GM21423 (cell line): ENCODE results near the gene XAGE3.
"Not testable (repeated sequence)": the region's sequence is repeated elsewhere in the genome, so short reads cannot be mapped to it uniquely, and the experiment has no call there.

Experiments used
- ATAC-seq: cut with Tn5 transposase; IDR thresholded peaks from one replicate; pipeline ENCODE4 v1.9.1; 2021; ENCODE audit warnings: mild to moderate bottlenecking, moderate library complexity; ENCODE audit not compliant: unreplicated experiment

Gene XAGE3, protein sequence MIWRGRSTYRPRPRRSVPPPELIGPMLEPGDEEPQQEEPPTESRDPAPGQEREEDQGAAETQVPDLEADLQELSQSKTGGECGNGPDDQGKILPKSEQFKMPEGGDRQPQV

DNA sequence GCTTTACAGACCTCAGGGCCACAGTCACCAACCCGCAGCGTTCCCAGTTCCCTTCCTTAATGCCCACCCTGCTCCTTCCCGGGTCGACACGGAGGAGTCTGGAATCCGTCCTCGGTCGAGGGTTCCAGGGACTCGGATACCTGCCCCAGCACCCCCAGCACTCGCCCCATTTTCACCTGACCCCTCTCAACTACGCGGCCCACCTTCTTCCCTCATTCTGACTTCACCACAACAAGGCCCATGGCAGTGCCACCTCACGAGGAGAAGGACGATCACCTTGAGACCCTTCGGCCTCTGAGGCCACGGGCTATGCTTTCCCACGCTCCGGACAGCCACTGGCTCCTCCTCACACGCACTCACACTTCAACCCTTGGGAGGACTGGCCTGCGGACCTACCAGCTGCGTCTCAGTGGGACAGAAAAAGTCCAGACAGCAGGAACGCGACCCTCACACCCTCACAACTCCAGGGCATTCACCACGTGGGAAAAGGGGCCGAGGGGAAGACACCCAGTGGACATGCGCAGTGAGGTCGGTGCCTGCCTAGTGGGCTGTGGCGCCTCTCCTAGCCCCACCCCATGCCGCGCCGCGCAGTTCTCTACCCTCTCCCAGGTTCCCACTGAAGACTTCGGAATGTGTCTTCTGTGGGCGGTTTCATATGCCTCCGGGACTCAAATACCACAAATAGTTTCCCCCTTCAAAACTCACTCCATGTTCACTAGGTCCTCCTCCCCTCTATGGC lies at the start of gene XAGE3:
TSS of gene XAGE3 (minus strand) at position 474 of the 739 bp plus-strand sequence. CDS start 950 bp downstream, outside the sequence.
- ATAC-seq = no peak

DNA sequence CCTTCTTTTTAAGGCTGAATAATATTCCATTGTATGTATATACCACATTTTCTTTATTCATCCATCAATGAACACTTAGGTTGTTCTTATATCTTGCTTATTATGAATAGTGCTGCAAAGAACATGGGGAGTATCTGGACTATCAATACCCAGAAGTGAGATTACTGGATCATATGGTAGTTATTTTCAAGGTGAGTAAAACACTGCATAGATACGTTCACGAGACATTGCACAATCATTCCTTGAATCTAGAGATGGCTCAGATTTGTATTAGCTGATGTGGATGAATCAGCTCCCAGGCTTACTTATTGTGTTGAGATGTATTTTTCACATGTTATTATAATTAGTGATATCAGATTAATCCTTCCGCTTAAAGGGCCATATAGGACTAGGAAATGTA lies 46.8 kb upstream of the XAGE3 start:
- ATAC-seq = not testable (repeated sequence)

- not testable (repeated sequence) for ATAC-seq
These were observed 45.8 kb upstream of the XAGE3 start for GRCh38 chrX:52913681-52914080.

GRCh38 chrX:52909313-52909969 lies 41.6 kb upstream of the XAGE3 start:
- ATAC-seq = not testable (repeated sequence)

DNA sequence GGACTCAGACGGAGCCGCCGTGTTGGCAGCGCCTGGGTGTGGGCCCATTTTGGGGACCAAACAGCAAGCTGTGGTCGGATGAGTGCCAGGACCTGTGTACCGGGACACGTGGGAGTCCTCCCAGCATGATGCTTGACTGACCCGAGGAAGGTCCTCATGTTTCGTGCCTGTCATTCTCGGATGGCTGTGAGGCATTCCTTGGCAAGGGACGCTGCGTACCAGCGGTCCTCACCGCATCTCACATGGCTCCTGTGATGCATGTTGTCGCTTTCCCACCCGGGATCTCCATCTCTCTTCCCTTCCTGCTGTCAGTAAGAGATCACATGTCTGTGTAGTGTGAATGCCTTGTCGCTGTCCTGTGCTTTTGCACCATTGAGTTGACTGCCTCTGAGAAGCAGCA lies 40.0 kb upstream of the XAGE3 start:
- not testable (repeated sequence) for ATAC-seq

DNA sequence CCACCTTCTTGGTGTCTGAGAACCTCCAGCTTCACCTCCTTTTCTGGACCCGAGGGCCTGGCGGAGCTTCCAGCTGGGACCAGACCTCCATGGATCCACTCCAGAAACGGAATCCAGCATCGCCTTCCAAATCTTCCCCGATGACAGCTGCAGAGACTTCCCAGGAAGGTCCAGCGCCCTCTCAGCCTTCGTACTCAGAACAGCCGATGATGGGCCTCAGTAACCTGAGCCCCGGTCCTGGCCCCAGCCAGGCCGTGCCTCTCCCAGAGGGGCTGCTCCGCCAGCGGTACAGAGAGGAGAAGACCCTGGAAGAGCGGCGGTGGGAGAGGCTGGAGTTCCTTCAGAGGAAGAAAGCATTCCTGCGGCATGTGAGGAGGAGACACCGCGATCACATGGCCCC lies 39.3 kb upstream of the XAGE3 start:
- ATAC-seq = not testable (repeated sequence)

DNA sequence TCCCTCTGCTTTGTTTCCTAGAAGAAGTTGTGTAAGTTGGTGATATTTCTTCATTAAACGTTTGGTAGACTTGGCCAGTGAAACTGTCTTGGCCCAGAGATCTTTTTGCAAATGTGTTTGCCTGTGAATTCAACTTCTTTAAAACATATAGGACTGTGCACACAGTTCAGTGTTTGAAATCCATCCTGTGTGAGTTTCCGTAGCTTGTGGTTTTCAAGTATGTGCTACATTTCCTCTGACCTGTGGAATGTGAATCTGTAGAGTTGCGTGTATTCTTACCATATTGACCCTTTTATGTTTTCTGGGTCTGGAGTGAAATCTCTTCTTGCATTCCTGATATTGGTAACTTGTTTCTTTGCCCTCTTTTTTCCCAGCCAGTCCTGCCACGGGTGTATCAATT lies 38.2 kb upstream of the XAGE3 start:
- ATAC-seq = not testable (repeated sequence)

DNA sequence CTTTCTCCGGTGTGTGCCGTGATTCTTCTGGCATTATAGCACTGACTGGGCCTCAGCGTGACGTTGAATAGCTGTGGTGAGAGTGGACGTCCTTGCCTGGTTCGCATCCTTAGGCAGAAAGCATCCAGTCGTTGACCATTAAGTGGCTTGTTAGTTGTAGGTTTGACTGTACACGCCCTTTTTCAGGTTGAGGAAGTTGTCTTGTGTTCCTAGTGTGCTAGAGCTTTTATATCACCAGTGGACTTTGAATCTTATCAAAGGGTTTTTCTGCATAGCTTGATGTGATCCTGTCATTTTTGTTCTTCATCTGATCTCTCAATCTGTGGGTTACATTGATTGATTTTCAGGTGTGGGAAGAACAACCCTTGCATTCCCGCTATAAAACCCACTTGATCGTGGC lies 37.6 kb upstream of the XAGE3 start:
- not testable (repeated sequence) for ATAC-seq

DNA sequence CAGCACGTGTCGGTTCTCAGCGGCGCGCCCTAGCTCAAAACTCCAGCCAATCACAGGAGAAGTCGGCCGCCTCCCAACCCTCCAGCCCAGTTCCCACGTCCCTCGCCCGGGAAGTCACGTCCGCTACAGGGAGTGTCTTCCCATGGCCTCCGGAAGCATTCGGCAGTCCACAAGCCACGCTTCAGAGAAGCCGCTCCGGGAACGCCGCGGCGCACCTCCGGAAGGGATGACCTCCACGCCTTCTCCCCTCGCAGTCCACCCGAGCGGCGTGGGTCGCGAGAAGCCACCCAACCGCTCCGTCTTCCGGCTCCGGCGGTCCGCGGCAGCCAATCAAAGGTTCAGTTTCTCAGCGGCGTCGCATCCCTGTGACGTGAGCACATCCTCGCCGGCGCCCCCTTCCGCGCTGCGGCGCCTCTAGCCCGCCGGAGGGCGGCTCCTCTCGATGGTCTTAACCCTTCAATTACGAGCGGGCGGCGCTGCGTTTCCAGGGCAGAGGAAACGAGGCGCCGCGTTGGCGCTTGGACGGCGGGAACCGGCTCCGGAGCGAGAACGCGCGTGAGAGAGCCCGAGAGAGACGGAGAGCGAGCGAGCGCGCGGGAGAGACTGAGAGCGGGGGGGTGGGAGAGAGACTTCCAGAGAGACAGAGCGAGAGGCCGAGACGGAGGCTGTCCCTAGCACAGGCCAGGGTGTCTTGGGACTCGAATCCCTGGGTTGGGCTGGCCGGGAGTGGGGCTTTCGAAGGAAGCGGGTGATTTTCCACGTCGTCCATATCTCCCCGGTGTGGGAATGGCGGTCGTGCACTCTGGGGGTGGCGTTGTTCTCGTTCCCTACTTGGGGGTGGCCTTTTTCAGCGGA lies 29.2 kb upstream of the XAGE3 start, which contains the start of gene FAM156B:
TSS of gene FAM156B (plus strand) at position 476 of the 855 bp plus-strand sequence. CDS start 9,896 bp downstream, outside the sequence.
- ATAC-seq = peak; percentile 80

- peak; percentile 34 for ATAC-seq
These were observed 28.6 kb upstream of the XAGE3 start for GRCh38 chrX:52896438-52896837.

- ATAC-seq = not testable (repeated sequence)
These were observed 20.2 kb upstream of the XAGE3 start for GRCh38 chrX:52888090-52888489.

DNA sequence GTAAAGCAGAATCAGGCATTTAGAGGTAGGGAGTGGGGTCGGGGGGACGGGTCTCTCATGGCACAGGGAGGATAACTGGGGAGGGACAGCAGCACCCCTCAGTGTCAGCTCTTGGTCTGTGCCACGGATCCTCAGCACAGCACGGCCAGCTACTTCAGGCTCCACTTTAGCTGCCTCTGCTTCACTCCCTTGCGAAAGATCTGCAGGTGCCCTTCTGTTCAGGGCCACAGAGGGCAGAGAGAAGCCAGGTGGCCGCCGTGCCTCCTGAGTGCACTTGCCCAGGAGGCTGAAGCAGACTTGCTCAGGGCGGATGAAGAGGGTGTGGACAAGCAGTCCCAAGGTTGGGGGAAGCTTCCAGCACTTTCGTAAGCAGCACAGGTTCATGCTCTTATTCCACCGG lies 19.6 kb upstream of the XAGE3 start:
- not testable (repeated sequence) for ATAC-seq

- ATAC-seq = not testable (repeated sequence)
These were observed 8.5 kb upstream of the XAGE3 start for GRCh38 chrX:52876386-52876785.

DNA sequence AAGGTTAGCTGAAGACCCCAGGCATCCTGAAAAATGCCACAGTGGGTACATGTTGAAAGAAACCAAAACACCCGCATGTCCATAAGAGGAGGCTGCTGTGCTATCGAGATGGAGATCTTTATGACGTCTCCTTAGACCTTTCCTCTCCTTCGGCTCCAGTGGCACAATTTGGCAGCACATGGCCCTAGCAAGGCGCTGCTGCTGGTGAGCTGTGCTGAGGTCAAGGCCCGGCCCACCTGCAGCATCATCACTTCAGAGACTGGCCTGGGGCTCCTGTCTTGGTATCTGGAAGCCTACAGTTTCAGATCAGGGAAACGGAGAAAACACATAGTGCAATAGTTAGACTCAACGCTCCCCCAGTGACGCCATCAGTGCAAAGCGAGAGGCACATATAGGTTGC lies 7.6 kb upstream of the XAGE3 start:
- not testable (repeated sequence) for ATAC-seq

GRCh38 chrX:52874661-52875060 lies 6.8 kb upstream of the XAGE3 start:
- no peak for ATAC-seq

- not testable (repeated sequence) for ATAC-seq
These were observed 5.9 kb upstream of the XAGE3 start for GRCh38 chrX:52873825-52874224.

- no peak for ATAC-seq
These were observed 2.2 kb upstream of the XAGE3 start for GRCh38 chrX:52870046-52870445.

DNA sequence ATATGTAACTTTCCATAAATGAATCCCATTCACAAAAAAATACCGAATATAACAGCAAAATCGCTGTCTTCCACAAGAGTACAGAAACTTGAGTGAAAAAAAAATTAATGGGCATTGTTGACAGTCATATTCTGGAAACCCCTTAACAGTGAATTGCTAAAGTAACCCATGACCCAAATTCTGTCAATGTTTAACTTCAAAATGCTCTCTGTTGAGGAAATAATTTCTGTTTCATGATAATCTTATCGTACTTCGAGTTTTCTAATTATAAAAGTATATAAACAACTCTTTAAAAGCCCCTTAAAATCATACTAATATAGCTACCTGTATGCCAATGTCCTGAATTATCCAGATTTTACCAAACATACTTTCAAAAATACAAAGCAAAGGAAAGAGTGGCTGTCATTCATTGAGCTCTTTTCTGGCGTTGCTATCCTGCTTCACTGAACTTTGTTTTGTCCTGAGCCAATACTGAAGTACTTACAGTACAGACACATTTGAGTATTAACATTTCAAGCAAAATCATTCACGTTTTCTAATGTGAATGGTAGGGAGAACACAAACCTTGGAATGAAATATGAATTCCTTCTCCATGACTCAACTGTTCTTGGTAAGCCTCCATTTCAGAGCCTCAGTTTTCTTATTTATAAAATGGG lies 2.4 kb downstream of the XAGE3 start:
- no peak for ATAC-seq

DNA sequence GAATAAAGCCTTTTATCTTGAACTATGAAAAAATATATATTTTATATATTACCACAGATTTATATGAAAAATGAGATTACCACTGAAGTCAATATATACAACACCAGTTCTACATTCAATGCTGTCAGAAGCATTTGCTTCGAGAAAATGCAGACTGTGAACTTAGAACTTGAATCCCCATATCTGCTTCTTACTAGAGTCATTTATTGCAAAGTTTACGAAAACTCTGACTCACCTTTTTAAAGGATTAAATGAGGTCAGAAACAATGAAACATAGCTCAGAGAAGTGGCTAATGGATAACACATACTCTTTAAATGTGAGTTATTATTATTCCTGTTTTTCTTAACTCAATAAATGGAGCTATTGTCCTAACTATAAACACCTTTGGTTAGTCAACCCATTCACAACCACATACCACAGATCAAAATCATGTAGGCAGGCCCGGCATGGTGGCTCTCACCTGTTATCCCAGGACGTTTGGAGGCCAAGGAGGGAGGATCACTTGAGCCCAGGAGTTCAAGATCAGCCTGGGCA lies 10.8 kb downstream of the XAGE3 start:
- not testable (repeated sequence) for ATAC-seq
